Lung (tissue), 12 donors: Measurements from ENCODE around the gene ATP8B1. TPM values are rescaled to one million over a fixed set of nuclear protein-coding genes. Genes with fewer than 3 reads are reported as not detected.

Source experiments
- ATAC-seq: fragments of 200-7000 bp; cut with Tn5 transposase; one replicate; pipeline ENCODE4 v1.9.1; 2020; ENCODE audit warnings: moderate number of reproducible peaks; ENCODE audit not compliant: insufficient read depth, low FRiP score
- DNase-seq, 3 donors: peaks; one replicate each; pipeline ENCODE4 v3.0.0-alpha.2; 2013 to 2017
- H3K27ac ChIP-seq, 2 donors: one replicate each; pipeline ENCODE4 v1.5.1; 2013; ENCODE audit warnings: mild to moderate bottlenecking in 2 of 2, moderate library complexity in 2 of 2, control low read depth in 1 of 2, inconsistent platforms in 1 of 2, low read depth in 1 of 2, low read length in 1 of 2
- H3K27me3 ChIP-seq, 3 donors: one replicate each; pipeline ENCODE4 v1.5.1; 2013; ENCODE audit warnings: low read length in 2 of 3; ENCODE audit not compliant: control insufficient read depth in 3 of 3, insufficient read depth in 3 of 3
- H3K36me3 ChIP-seq, 4 donors: one replicate each; pipeline ENCODE4 v1.5.1; 2013; ENCODE audit warnings: low read length in 4 of 4, mild to moderate bottlenecking in 1 of 4, moderate library complexity in 1 of 4; ENCODE audit not compliant: control insufficient read depth in 4 of 4, insufficient read depth in 4 of 4
- H3K4me1 ChIP-seq, 5 donors: one replicate each; pipeline ENCODE4 v1.5.1; 2013; ENCODE audit warnings: low read length in 5 of 5, mild to moderate bottlenecking in 2 of 5, moderate library complexity in 1 of 5; ENCODE audit not compliant: control insufficient read depth in 5 of 5, insufficient read depth in 5 of 5
- H3K4me3 ChIP-seq: one replicate; pipeline ENCODE4 v1.5.1; 2013; ENCODE audit warnings: mild to moderate bottlenecking, control low read depth, moderate library complexity
- H3K9ac ChIP-seq, 2 donors: one replicate each; pipeline ENCODE4 v1.5.1; 2013; ENCODE audit warnings: low read length in 2 of 2, control low read depth in 1 of 2; ENCODE audit not compliant: insufficient read depth in 1 of 2
- H3K9me3 ChIP-seq, 4 donors: one replicate each; pipeline ENCODE4 v1.5.1; 2013; ENCODE audit warnings: low read length in 3 of 4, mild to moderate bottlenecking in 1 of 4, moderate library complexity in 1 of 4; ENCODE audit not compliant: control insufficient read depth in 4 of 4, insufficient read depth in 3 of 4
- CTCF ChIP-seq: IDR thresholded peaks from 2 replicates; pipeline ENCODE4 v1.5.1; 2012; ENCODE audit warnings: mild to moderate bottlenecking; ENCODE audit errors: control extremely low read depth, extremely low read depth
- WGBS, 2 donors: extraction: QIAGEN DNeasy Blood & Tissue Kit; methylation state at CpG; one replicate each; pipeline ENCODE4 v1.1.7; 2013; 5-methylcytosine and 5-hydroxymethylcytosine counted together
- polyA plus RNA-seq, 2 donors: library from polyadenylated mRNA; stranded (reverse); fragments of 200-250 nt; gene quantifications; one replicate each; pipeline ENCODE4 v1.2.1, GENCODE V29; 2013
- total RNA-seq, 2 donors: library from RNA; depleted of rRNA in 1 of 2; stranded (reverse); fragments of >200 nt in 1 of 2; gene quantifications; one replicate each; pipeline ENCODE4 v1.2.1, GENCODE V29; 2014 to 2021
- donor health status: control.
- donor health status: control.
- donor health status: Bipolar disorder and iron deficiency.
- donor health status: healthy.
- donor health status: DM: yes; HTN: yes; CAD: no.

The ATP8B1 gene
- total and polyA plus RNA-seq, 4 donors: 7.3 to 42.0 (median 18.2) TPM

DNA sequence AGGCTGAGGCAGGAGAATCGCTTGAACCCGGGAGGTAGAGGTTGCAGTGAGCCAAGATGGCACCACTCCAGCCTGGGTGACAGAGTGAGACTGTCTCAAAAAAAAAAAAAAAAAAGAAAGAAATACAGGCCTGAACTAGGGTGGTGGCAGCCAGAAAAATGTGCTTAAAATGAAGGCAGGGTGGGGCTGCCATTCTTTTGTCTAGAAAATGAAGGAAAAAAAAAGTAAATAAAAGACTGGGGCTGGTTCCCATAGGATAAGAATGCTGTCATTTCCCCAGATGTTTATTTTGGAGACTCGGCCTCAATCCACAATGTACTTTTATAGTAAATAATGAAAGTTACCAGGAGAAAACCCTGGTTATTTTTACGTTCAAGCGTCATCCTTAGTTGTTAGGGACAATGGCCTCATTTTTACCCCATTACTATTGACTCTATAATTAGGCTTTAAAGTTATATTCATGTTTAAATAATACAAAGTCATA lies 58.9 kb downstream of the ATP8B1 start:
- 56 to 84% methylated on average over 5 of the region's 5 CpGs for WGBS, 2 donors
- peaks cover 0 to 10% (median 7%) of the 10 kb centered on the region in 5 donors for H3K4me1 ChIP-seq
- DNase-seq: peak in 2 of 3 donors; percentile 39 to 55
- no peak for ATAC-seq
- peaks cover 0 to 6% (median under 1%) of the 10 kb centered on the region in 4 donors for H3K9me3 ChIP-seq
- no peak overlapping the region for H3K4me3 ChIP-seq
- TF ChIP-seq CTCF: no peak
- H3K27ac ChIP-seq: peak overlapping the region in 1 of 2 donors; percentile 17
- no peaks in the 10 kb centered on the region for H3K27me3 ChIP-seq
- peak overlapping the region in 1 of 2 donors; percentile 8 for H3K9ac ChIP-seq
- H3K36me3 ChIP-seq: no peaks in the 10 kb centered on the region

- H3K9ac ChIP-seq: peak overlapping the region in 1 of 2 donors; percentile 19
- ATAC-seq (no peak), DNase-seq (no peak)
- H3K36me3 ChIP-seq: no peaks in the 10 kb centered on the region
- H3K27me3 ChIP-seq: no peaks in the 10 kb centered on the region
- no peak overlapping the region for H3K4me3 ChIP-seq
- peaks cover 0 to 11% (median 5%) of the 10 kb centered on the region in 5 donors for H3K4me1 ChIP-seq
- WGBS, 2 donors: 83 to 84% methylated on average over 3 of the region's 3 CpGs
- H3K27ac ChIP-seq: no peak overlapping the region
- TF ChIP-seq CTCF: no peak
- peaks cover 0 to 6% (median under 1%) of the 10 kb centered on the region in 4 donors for H3K9me3 ChIP-seq
Measured at GRCh38 chr18:57743008-57743407, 60.1 kb downstream of the ATP8B1 start.

GRCh38 chr18:57741273-57741672 lies 61.8 kb downstream of the ATP8B1 start:
- no peak overlapping the region for H3K9ac ChIP-seq
- 63 to 91% methylated on average over 2 of the region's 2 CpGs for WGBS, 2 donors

More at GRCh38 chr18:57741273-57741672, 61.8 kb downstream of the ATP8B1 start:
- ATAC-seq: no peak
- H3K9me3 ChIP-seq: peaks cover 0 to 6% (median under 1%) of the 10 kb centered on the region in 4 donors
- H3K27ac ChIP-seq: no peak overlapping the region
- no peak for TF ChIP-seq CTCF
- H3K4me3 ChIP-seq: no peak overlapping the region
- DNase-seq: no peak
- H3K4me1 ChIP-seq: peaks cover 0 to 12% (median 4%) of the 10 kb centered on the region in 5 donors
- H3K36me3 ChIP-seq: no peaks in the 10 kb centered on the region
- no peaks in the 10 kb centered on the region for H3K27me3 ChIP-seq
